ENCODE results near the gene ITM2B. TPM values are rescaled to one million over a fixed set of nuclear protein-coding genes. Genes with fewer than 3 reads are reported as not detected.

The ITM2B gene
- total and polyA plus RNA-seq, 2 donors (not counting 1 experiment from before 2014, with no cell fraction given) = 122 to 177 TPM

DNA sequence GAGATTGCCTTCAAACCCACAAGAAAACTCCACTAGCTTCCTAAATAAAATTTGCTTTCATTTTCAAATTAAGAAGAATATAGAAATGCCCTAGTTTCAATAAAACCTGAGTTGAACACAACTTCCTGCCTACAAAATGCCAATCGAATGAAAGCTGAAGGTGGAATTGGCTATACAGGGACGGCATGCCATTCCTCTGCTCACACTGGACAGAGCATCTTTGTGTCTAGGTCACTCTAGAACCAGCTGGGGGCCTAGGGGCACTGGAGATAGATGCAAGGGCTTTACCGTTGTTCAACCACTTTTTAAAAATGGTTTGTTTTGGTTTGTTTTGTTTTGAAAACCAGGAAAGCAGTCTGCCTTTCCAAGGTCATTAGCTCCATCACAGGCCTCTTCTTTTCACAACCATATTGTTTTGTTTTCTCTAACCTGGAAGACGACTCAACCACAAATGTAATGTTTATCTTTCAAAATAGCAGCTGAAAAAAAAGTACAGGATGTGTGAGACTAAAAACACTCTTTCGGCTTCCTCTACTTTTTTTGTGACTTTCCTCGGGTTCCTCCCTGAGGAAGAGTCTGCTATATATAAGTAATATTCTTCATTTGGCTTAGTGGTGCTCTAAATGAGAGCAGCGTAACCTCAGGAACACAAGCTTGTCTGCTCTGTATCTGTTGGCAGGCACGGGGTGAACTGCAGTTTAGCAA is 11.9 kb upstream of the ITM2B start:
- peaks cover under 1% of the 10 kb centered on the region for H3K27me3 Mint-ChIP-seq
- Histone ChIP-seq H3K27ac (ENCODE audit: low read length in 2 of 2) (peak overlapping the region in 1 of 2 donors; percentile 63), H3K79me2 (ENCODE audit: control insufficient read depth, insufficient read depth, low read length) (no peaks in the 10 kb centered on the region), H3K4me3 (ENCODE audit: control extremely low read depth in 1 of 5, extremely low read depth in 1 of 5, insufficient read depth in 1 of 5, low read depth in 2 of 5, low read length in 4 of 5) (peak overlapping the region in 3 of 5 experiments; percentile 18 to 40 (median 27)), H3K9me3 (ENCODE audit: control extremely low read depth in 1 of 3, control insufficient read depth in 2 of 3, insufficient read depth in 1 of 3, low read length in 2 of 3) (peaks cover 0 to 6% (median 5%) of the 10 kb centered on the region in 3 donors), H4K20me1 (ENCODE audit: control insufficient read depth, insufficient read depth, low read length, poor library complexity, severe bottlenecking) (no peaks in the 10 kb centered on the region), H3K4me1 (ENCODE audit: control insufficient read depth in 2 of 2, insufficient read depth in 2 of 2, low read length in 2 of 2) (peaks cover 30 to 32% of the 10 kb centered on the region in 2 donors), H3K4me2 (replicated peaks; ENCODE audit: low read depth, low read length, poor library complexity, severe bottlenecking) (peak overlapping the region; percentile 73), H2AFZ (ENCODE audit: insufficient read depth, low read depth, low read length, poor library complexity, severe bottlenecking) (peak overlapping the region; percentile 72), H3K36me3 (replicated peaks in 1 of 2; ENCODE audit: control extremely low read depth in 1 of 2, control insufficient read depth in 1 of 2, extremely low read depth in 1 of 2, insufficient read depth in 2 of 2, low read length in 1 of 2) (no peaks in the 10 kb centered on the region), H3K9ac (ENCODE audit: low read length) (peak overlapping the region; percentile 52), H3K27me3 (replicated peaks in 1 of 4; ENCODE audit: control extremely low read depth in 1 of 4, control insufficient read depth in 3 of 4, insufficient read depth in 4 of 4, low read length in 3 of 4) (no peaks in the 10 kb centered on the region)
- H3K4me3 Mint-ChIP-seq = peak overlapping the region; percentile 76
- ChIA-PET POLR2A (no interaction called here), CTCF (interaction anchor here (1.5 to 2.2 kb wide), 3 partner anchors 11 to 359 kb away, joined by 3 to 7 read pairs (median 6); partner anchors contain the start of gene ITM2B)
- DNase-seq = peak; percentile 27
- peaks cover 35% of the 10 kb centered on the region for H3K4me1 Mint-ChIP-seq
- H3K9me3 Mint-ChIP-seq (ENCODE audit: insufficient read depth) = no peaks in the 10 kb centered on the region
- no peak for TF ChIP-seq EZH2 (IDR thresholded peaks at IDR 0.05; ENCODE audit: borderline replicate concordance, insufficient read depth, low read depth, low read length, poor library complexity, severe bottlenecking)
- no peak for TF ChIP-seq CTCF (IDR thresholded peaks at IDR 0.05)
- WGBS (ENCODE audit: insufficient coverage) = 11% methylated on average over 4 of the region's 8 CpGs
- intact Hi-C loops (cut with micrococcal nuclease) = no loop called here
- ATAC-seq (ENCODE audit: low read depth) = peak; percentile 17
- peak overlapping the region; percentile 39 for H3K27ac Mint-ChIP-seq

- intact Hi-C loops (cut with micrococcal nuclease) = no loop called here
- 38% methylated on average over 1 of the region's 4 CpGs for WGBS (ENCODE audit: insufficient coverage)
- Histone ChIP-seq H3K4me1 (ENCODE audit: control insufficient read depth in 2 of 2, insufficient read depth in 2 of 2, low read length in 2 of 2) (peaks cover 30 to 32% of the 10 kb centered on the region in 2 donors), H3K79me2 (ENCODE audit: control insufficient read depth, insufficient read depth, low read length) (no peaks in the 10 kb centered on the region), H2AFZ (ENCODE audit: insufficient read depth, low read depth, low read length, poor library complexity, severe bottlenecking) (peak overlapping the region; percentile 72), H3K36me3 (replicated peaks in 1 of 2; ENCODE audit: control extremely low read depth in 1 of 2, control insufficient read depth in 1 of 2, extremely low read depth in 1 of 2, insufficient read depth in 2 of 2, low read length in 1 of 2) (no peaks in the 10 kb centered on the region), H3K4me3 (ENCODE audit: control extremely low read depth in 1 of 5, extremely low read depth in 1 of 5, insufficient read depth in 1 of 5, low read depth in 2 of 5, low read length in 4 of 5) (peak overlapping the region in 2 of 5 experiments; percentile 27 to 40), H3K27ac (ENCODE audit: low read length in 2 of 2) (peak overlapping the region in 1 of 2 donors; percentile 63), H3K9ac (ENCODE audit: low read length) (peak overlapping the region; percentile 52), H3K27me3 (replicated peaks in 1 of 4; ENCODE audit: control extremely low read depth in 1 of 4, control insufficient read depth in 3 of 4, insufficient read depth in 4 of 4, low read length in 3 of 4) (no peaks in the 10 kb centered on the region), H3K4me2 (replicated peaks; ENCODE audit: low read depth, low read length, poor library complexity, severe bottlenecking) (peak overlapping the region; percentile 73), H4K20me1 (ENCODE audit: control insufficient read depth, insufficient read depth, low read length, poor library complexity, severe bottlenecking) (no peaks in the 10 kb centered on the region), H3K9me3 (ENCODE audit: control extremely low read depth in 1 of 3, control insufficient read depth in 2 of 3, insufficient read depth in 1 of 3, low read length in 2 of 3) (peaks cover 0 to 5% (median under 1%) of the 10 kb centered on the region in 3 donors)
- Mint-ChIP-seq H3K9me3 (ENCODE audit: insufficient read depth) (no peaks in the 10 kb centered on the region), H3K27ac (peak overlapping the region; percentile 0), H3K4me3 (peak overlapping the region; percentile 76), H3K27me3 (no peaks in the 10 kb centered on the region), H3K4me1 (peaks cover 35% of the 10 kb centered on the region)
- DNase-seq (no peak), ATAC-seq (ENCODE audit: low read depth) (no peak)
- no peak for TF ChIP-seq EZH2 (IDR thresholded peaks at IDR 0.05; ENCODE audit: borderline replicate concordance, insufficient read depth, low read depth, low read length, poor library complexity, severe bottlenecking)
- TF ChIP-seq CTCF (IDR thresholded peaks at IDR 0.05) = no peak
- ChIA-PET CTCF (interaction anchor here (0.6 to 2.2 kb wide), 4 partner anchors 11 to 1261 kb away, joined by 3 to 7 read pairs (median 4); partner anchors contain the start of gene ITM2B), POLR2A (no interaction called here)
Measured at GRCh38 chr13:48221686-48222187, 11.3 kb upstream of the ITM2B start.
